A673 (cell line): ENCODE measurements around the gene CCDC86. TPM values are rescaled to one million over a fixed set of nuclear protein-coding genes. Genes with fewer than 3 reads are reported as not detected.
A peak's percentile ranks its signal among the peaks of the same experiment; 100 is the strongest.

ENCODE experiments used
- BruUV-seq: library from RNA; stranded (reverse); fragments of 400-500 nt; replicated peaks from 2 replicates; lab custom pipeline; 2021; lab: Mats Ljungman, UMichigan
- CTCF ChIA-PET: fragments of 300-600 bp; sonication (Branson Sonifier 250); formaldehyde crosslinking; loops from one replicate; lab custom pipeline; 2022; ENCODE audit warnings: antibody characterized with exemption; lab: Charles Lee
- POLR2A ChIA-PET: fragments of 300-600 bp; sonication (Branson Sonifier 250); formaldehyde crosslinking; loops from one replicate; lab custom pipeline; 2022; ENCODE audit warnings: antibody characterized with exemption; ENCODE audit not compliant: low non-redundant PET; lab: Charles Lee
- DNase-seq: peaks from one replicate; pipeline ENCODE4 v3.0.0-alpha.2; 2015; ENCODE audit warnings: low spot score
- H3K27ac ChIP-seq: fragments of 200-600 bp; sonication (generic); 2 replicates; pipeline ENCODE4 v1.5.1; 2016; ENCODE audit warnings: mixed run types, low read depth, mild to moderate bottlenecking, mixed read lengths, antibody characterized with exemption, low read length; ENCODE audit not compliant: poor library complexity, severe bottlenecking
- H3K27me3 ChIP-seq: fragments of 200-600 bp; sonication (generic); replicated peaks from 2 replicates; pipeline ENCODE4 v1.6.1; 2017; ENCODE audit warnings: mixed run types, low read depth, mild to moderate bottlenecking, mixed read lengths, antibody characterized with exemption, low read length; ENCODE audit not compliant: insufficient read depth, poor library complexity
- H3K36me3 ChIP-seq: fragments of 200-600 bp; sonication (generic); 2 replicates; pipeline ENCODE4 v1.6.1; 2016; ENCODE audit warnings: mixed run types, mild to moderate bottlenecking, mixed read lengths, antibody characterized with exemption, low read length; ENCODE audit not compliant: insufficient read depth, poor library complexity, severe bottlenecking
- H3K4me1 ChIP-seq: fragments of 200-600 bp; sonication (generic); 2 replicates; pipeline ENCODE4 v1.6.1; 2017; ENCODE audit warnings: mixed run types, mild to moderate bottlenecking, mixed read lengths, antibody characterized with exemption, low read length; ENCODE audit not compliant: insufficient read depth, poor library complexity, severe bottlenecking
- H3K4me3 ChIP-seq: fragments of 200-600 bp; sonication (generic); 2 replicates; pipeline ENCODE4 v1.5.1; 2016; ENCODE audit warnings: low read depth, mixed run types, mild to moderate bottlenecking, mixed read lengths, low read length; ENCODE audit not compliant: poor library complexity, severe bottlenecking
- H3K9me3 ChIP-seq: fragments of 200-600 bp; sonication (generic); 2 replicates; pipeline ENCODE4 v1.6.1; 2016; ENCODE audit warnings: mixed run types, low read depth, mild to moderate bottlenecking, mixed read lengths, antibody characterized with exemption, low read length; ENCODE audit not compliant: poor library complexity, severe bottlenecking
- EZH2 ChIP-seq: fragments of 200-600 bp; sonication (generic); IDR thresholded peaks from 2 replicates; pipeline ENCODE4 v1.6.1; 2017; ENCODE audit warnings: borderline replicate concordance, low read depth, mild to moderate bottlenecking, mixed read lengths, antibody characterized with exemption, low read length; ENCODE audit not compliant: poor library complexity, severe bottlenecking
- intact Hi-C: fragments of 100-400 bp; cut with micrococcal nuclease; formaldehyde crosslinking; loops from one replicate; pipeline ENCODE4 v1.10.0; 2022; ENCODE audit not compliant: unreplicated experiment
- total RNA-seq: library from RNA; stranded (reverse); gene quantifications from 2 replicates; pipeline ENCODE4 v1.2.3, GENCODE V29; 2021
- TF ChIP-seq, protein P1 (sequence below): fragments of 300-800, 200-600 bp; sonication (generic); conservative IDR thresholded peaks from 2 replicates; pipeline ENCODE4 v1.5.1; 2017; ENCODE audit warnings: low read depth, mild to moderate bottlenecking, antibody characterized with exemption, low read length, moderate library complexity, mixed read lengths

Gene CCDC86
- total RNA-seq, 1 experiment from 2014 or later: 188 TPM

- DNase-seq: no peak
- intact Hi-C loops: no loop called here
- Histone ChIP-seq H3K4me3 (no peak overlapping the region), H3K36me3 (no peaks in the 10 kb centered on the region), H3K4me1 (no peaks in the 10 kb centered on the region), H3K27me3 (no peaks in the 10 kb centered on the region), H3K9me3 (no peaks in the 10 kb centered on the region), H3K27ac (no peak overlapping the region)
- TF ChIP-seq EZH2: no peak
- TF ChIP-seq, protein P1, sequence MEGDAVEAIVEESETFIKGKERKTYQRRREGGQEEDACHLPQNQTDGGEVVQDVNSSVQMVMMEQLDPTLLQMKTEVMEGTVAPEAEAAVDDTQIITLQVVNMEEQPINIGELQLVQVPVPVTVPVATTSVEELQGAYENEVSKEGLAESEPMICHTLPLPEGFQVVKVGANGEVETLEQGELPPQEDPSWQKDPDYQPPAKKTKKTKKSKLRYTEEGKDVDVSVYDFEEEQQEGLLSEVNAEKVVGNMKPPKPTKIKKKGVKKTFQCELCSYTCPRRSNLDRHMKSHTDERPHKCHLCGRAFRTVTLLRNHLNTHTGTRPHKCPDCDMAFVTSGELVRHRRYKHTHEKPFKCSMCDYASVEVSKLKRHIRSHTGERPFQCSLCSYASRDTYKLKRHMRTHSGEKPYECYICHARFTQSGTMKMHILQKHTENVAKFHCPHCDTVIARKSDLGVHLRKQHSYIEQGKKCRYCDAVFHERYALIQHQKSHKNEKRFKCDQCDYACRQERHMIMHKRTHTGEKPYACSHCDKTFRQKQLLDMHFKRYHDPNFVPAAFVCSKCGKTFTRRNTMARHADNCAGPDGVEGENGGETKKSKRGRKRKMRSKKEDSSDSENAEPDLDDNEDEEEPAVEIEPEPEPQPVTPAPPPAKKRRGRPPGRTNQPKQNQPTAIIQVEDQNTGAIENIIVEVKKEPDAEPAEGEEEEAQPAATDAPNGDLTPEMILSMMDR: no peak
- CTCF ChIA-PET: no interaction called here
- POLR2A ChIA-PET: no interaction called here
- no TSS peak for BruUV-seq
These were observed 17.8 kb downstream of the CCDC86 start for GRCh38 chr11:60859616-60860250.

DNA sequence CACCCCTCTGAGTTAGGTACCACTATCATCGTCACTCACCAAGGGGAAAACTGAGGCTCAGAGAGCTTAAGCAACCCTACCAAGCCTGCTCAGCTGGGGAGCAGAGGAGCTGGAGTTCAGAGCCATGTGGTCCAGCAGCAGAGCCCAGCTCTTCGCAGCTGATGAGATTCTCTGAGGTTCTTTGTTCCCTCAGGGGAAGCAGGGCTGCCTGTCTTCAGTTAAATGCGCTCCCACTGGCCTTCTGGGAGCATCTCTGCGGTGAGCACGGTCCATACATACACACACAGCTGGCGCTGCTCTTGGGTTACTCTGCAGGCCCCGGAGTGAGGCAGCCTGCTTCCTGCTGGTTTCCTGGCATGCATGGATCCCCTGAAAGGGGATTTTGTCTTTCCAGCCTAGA lies 19.0 kb downstream of the CCDC86 start:
- no peaks in the 10 kb centered on the region for H3K27me3 ChIP-seq
- CTCF ChIA-PET: no interaction called here
- H3K9me3 ChIP-seq: no peaks in the 10 kb centered on the region
- POLR2A ChIA-PET: interaction anchor here (0.6 kb wide), 1 partner anchor 26 kb away, joined by 4 read pairs; no protein-coding TSS in a partner anchor
- intact Hi-C loops: no loop called here
- TF ChIP-seq, protein P1: no peak
- TF ChIP-seq EZH2: no peak
- H3K4me1 ChIP-seq: no peaks in the 10 kb centered on the region
- H3K4me3 ChIP-seq: no peak overlapping the region
- H3K36me3 ChIP-seq: no peaks in the 10 kb centered on the region
- no peak overlapping the region for H3K27ac ChIP-seq
- peak; percentile 33 for DNase-seq
- no TSS peak for BruUV-seq

GRCh38 chr11:60862171-60862570 lies 20.3 kb downstream of the CCDC86 start:
- no TSS peak for BruUV-seq
- POLR2A ChIA-PET: no interaction called here
- no peak for DNase-seq

More at GRCh38 chr11:60862171-60862570, 20.3 kb downstream of the CCDC86 start:
- CTCF ChIA-PET: no interaction called here
- H3K36me3 ChIP-seq: no peaks in the 10 kb centered on the region
- H3K9me3 ChIP-seq: no peaks in the 10 kb centered on the region
- no peak overlapping the region for H3K4me3 ChIP-seq
- no peaks in the 10 kb centered on the region for H3K4me1 ChIP-seq
- intact Hi-C loops: no loop called here
- TF ChIP-seq, protein P1: no peak
- TF ChIP-seq EZH2: no peak
- no peaks in the 10 kb centered on the region for H3K27me3 ChIP-seq
- H3K27ac ChIP-seq: no peak overlapping the region
